H9 (cell line): ENCODE data around the gene RLBP1. TPM values are rescaled to one million over a fixed set of nuclear protein-coding genes. Genes with fewer than 3 reads are reported as not detected.

Experiments used
- DNase-seq: peaks from one replicate; pipeline ENCODE4 v3.0.0-alpha.2; 2017
- H2AFZ ChIP-seq: one replicate; pipeline ENCODE4 v1.6.1; 2013; ENCODE audit warnings: mild to moderate bottlenecking, low read length, control low read depth, moderate library complexity
- H2AK5ac ChIP-seq: 2 replicates; pipeline ENCODE4 v1.6.1; 2013; ENCODE audit warnings: low read length, control low read depth, mixed read lengths; ENCODE audit not compliant: insufficient read length
- H2BK120ac ChIP-seq: one replicate; pipeline ENCODE4 v1.6.1; 2013; ENCODE audit warnings: low read depth, mild to moderate bottlenecking, low read length, control low read depth, inconsistent platforms; ENCODE audit not compliant: poor library complexity, severe bottlenecking
- H2BK12ac ChIP-seq: 2 replicates; pipeline ENCODE4 v1.6.1; 2013; ENCODE audit warnings: low read length, control low read depth, mixed read lengths, low read depth; ENCODE audit not compliant: insufficient read length
- H2BK15ac ChIP-seq: 2 replicates; pipeline ENCODE4 v1.6.1; 2013; ENCODE audit warnings: low read depth, low read length, control low read depth
- H2BK20ac ChIP-seq: one replicate; pipeline ENCODE4 v1.6.1; 2013; ENCODE audit warnings: low read depth, mild to moderate bottlenecking, low read length, control low read depth, inconsistent platforms; ENCODE audit not compliant: poor library complexity, severe bottlenecking
- H2BK5ac ChIP-seq: 2 replicates; pipeline ENCODE4 v1.6.1; 2013; ENCODE audit warnings: low read length, control low read depth, mixed read lengths; ENCODE audit not compliant: insufficient read length
- H3K14ac ChIP-seq: 2 replicates; pipeline ENCODE4 v1.6.1; 2013; ENCODE audit warnings: low read length, control low read depth; ENCODE audit not compliant: insufficient read depth
- H3K18ac ChIP-seq: 2 replicates; pipeline ENCODE4 v1.6.1; 2013; ENCODE audit warnings: low read depth, mild to moderate bottlenecking, mixed read lengths, low read length, control low read depth; ENCODE audit not compliant: insufficient read length
- H3K23ac ChIP-seq: 2 replicates; pipeline ENCODE4 v1.6.1; 2013; ENCODE audit warnings: low read length, control low read depth, mixed read lengths, low read depth; ENCODE audit not compliant: insufficient read length
- H3K23me2 ChIP-seq: 2 replicates; pipeline ENCODE4 v1.6.1; 2013; ENCODE audit warnings: low read depth, mild to moderate bottlenecking, mixed read lengths, low read length, control low read depth; ENCODE audit not compliant: insufficient read length, poor library complexity, severe bottlenecking
- H3K27ac ChIP-seq: 2 replicates; pipeline ENCODE4 v1.5.1; 2013; ENCODE audit warnings: low read length, control low read depth, mixed read lengths, low read depth; ENCODE audit not compliant: insufficient read length
- H3K27me3 ChIP-seq: 2 replicates; pipeline ENCODE4 v1.6.1; 2013; ENCODE audit warnings: low read length, control low read depth, inconsistent platforms; ENCODE audit not compliant: insufficient read depth
- H3K4ac ChIP-seq: 2 replicates; pipeline ENCODE4 v1.6.1; 2013; ENCODE audit warnings: low read depth, mild to moderate bottlenecking, control low read depth, inconsistent platforms, low read length, moderate library complexity
- H3K4me1 ChIP-seq: 2 replicates; pipeline ENCODE4 v1.6.1; 2013; ENCODE audit warnings: low read length, control low read depth, inconsistent platforms; ENCODE audit not compliant: insufficient read depth
- H3K4me2 ChIP-seq: 2 replicates; pipeline ENCODE4 v1.6.1; 2013; ENCODE audit warnings: low read length, control low read depth, mixed read lengths; ENCODE audit not compliant: insufficient read length, insufficient read depth
- H3K56ac ChIP-seq: 2 replicates; pipeline ENCODE4 v1.6.1; 2013; ENCODE audit warnings: low read depth, mild to moderate bottlenecking, mixed read lengths, low read length, control low read depth; ENCODE audit not compliant: insufficient read length
- H3K79me1 ChIP-seq: 2 replicates; pipeline ENCODE4 v1.6.1; 2013; ENCODE audit warnings: low read depth, mild to moderate bottlenecking, moderate library complexity, low read length, control low read depth, inconsistent platforms; ENCODE audit not compliant: insufficient read depth, poor library complexity, severe bottlenecking
- H3K79me2 ChIP-seq: 2 replicates; pipeline ENCODE4 v1.6.1; 2013; ENCODE audit warnings: low read length, control low read depth, inconsistent platforms; ENCODE audit not compliant: insufficient read depth
- H3K9ac ChIP-seq: 2 replicates; pipeline ENCODE4 v1.6.1; 2013; ENCODE audit warnings: low read length, control low read depth, mixed read lengths; ENCODE audit not compliant: insufficient read length; ENCODE audit errors: extremely low read depth
- H3K9me3 ChIP-seq: one replicate; pipeline ENCODE4 v1.6.1; 2013; ENCODE audit warnings: low read depth, low read length, inconsistent platforms; ENCODE audit not compliant: control insufficient read depth
- H3T11ph ChIP-seq: one replicate; pipeline ENCODE4 v1.6.1; 2013; ENCODE audit warnings: mild to moderate bottlenecking, low read length, control low read depth, inconsistent platforms
- H4K20me1 ChIP-seq: one replicate; pipeline ENCODE4 v1.6.1; 2013; ENCODE audit not compliant: control insufficient read depth, insufficient read length, insufficient read depth
- H4K5ac ChIP-seq: 2 replicates; pipeline ENCODE4 v1.6.1; 2013; ENCODE audit warnings: low read depth, mild to moderate bottlenecking, mixed read lengths, low read length, control low read depth; ENCODE audit not compliant: insufficient read length
- H4K8ac ChIP-seq: replicated peaks from 2 replicates; pipeline ENCODE4 v1.6.1; 2013; ENCODE audit warnings: low read length, control low read depth, mixed read lengths, low read depth; ENCODE audit not compliant: insufficient read length
- H4K91ac ChIP-seq: 2 replicates; pipeline ENCODE4 v1.6.1; 2013; ENCODE audit warnings: low read depth, mild to moderate bottlenecking, moderate library complexity, mixed read lengths, low read length, control low read depth; ENCODE audit not compliant: insufficient read length
- H3K27ac Mint-ChIP-seq, 3 experiments: 2 replicates in 2 of 3; 3 replicates in 1 of 3; pipeline ENCODE4 v1.8.0; 2020 to 2021; ENCODE audit warnings: mixed read lengths in 3 of 3, mild to moderate bottlenecking in 1 of 3, moderate library complexity in 1 of 3
- H3K27me3 Mint-ChIP-seq: 2 replicates; pipeline ENCODE4 v1.8.0; 2021; ENCODE audit warnings: low read depth, mild to moderate bottlenecking, moderate library complexity, mixed read lengths
- H3K36me3 Mint-ChIP-seq, 3 experiments: 2 replicates in 2 of 3; 3 replicates in 1 of 3; pipeline ENCODE4 v1.8.0; 2020 to 2021; ENCODE audit warnings: low read depth in 3 of 3, mixed read lengths in 3 of 3; ENCODE audit not compliant: insufficient read depth in 1 of 3
- H3K4me1 Mint-ChIP-seq, 2 experiments: 2 replicates each; pipeline ENCODE4 v1.8.0; 2020; ENCODE audit warnings: mixed read lengths in 2 of 2
- H3K4me3 Mint-ChIP-seq, 2 experiments: 2 replicates in 1 of 2; 3 replicates in 1 of 2; pipeline ENCODE4 v1.8.0; 2020 to 2021; ENCODE audit warnings: mild to moderate bottlenecking in 2 of 2, mixed read lengths in 2 of 2, moderate library complexity in 1 of 2
- H3K9me3 Mint-ChIP-seq, 2 experiments: 2 replicates in 1 of 2; 3 replicates in 1 of 2; pipeline ENCODE4 v1.8.0; 2020; ENCODE audit warnings: mild to moderate bottlenecking in 2 of 2, mixed read lengths in 2 of 2, moderate library complexity in 1 of 2
- CTCF ChIP-seq: fragments of 200-600 bp; sonication (generic); conservative IDR thresholded peaks from 3 replicates; pipeline ENCODE4 v1.8.0; 2021; ENCODE audit warnings: antibody characterized with exemption, mild to moderate bottlenecking
- WGBS: extraction: QIAGEN DNeasy Blood & Tissue Kit; methylation state at CpG from one replicate; pipeline ENCODE4 v1.1.7; 2013; ENCODE audit warnings: missing lambda C conversion rate, low lambda C conversion rate, mixed read lengths; ENCODE audit not compliant: insufficient read length; ENCODE audit errors: extremely low coverage; 5-methylcytosine and 5-hydroxymethylcytosine counted together
- total RNA-seq: library from RNA; stranded (reverse); gene quantifications from 2 replicates; pipeline ENCODE4 v1.2.1, GENCODE V29; 2021

The RLBP1 gene
- total RNA-seq, 1 experiment from 2014 or later = not detected

GRCh38 chr15:89179966-89180875 is 41.2 kb downstream of the RLBP1 start:
- H3K14ac ChIP-seq = no peak overlapping the region
- no peaks in the 10 kb centered on the region for H3K79me2 ChIP-seq
- no peak overlapping the region for H3K56ac ChIP-seq
- no peak overlapping the region for H3K27ac ChIP-seq
- no peaks in the 10 kb centered on the region for H3K79me1 ChIP-seq
- H3K18ac ChIP-seq = no peak overlapping the region
- H3K9me3 Mint-ChIP-seq = no peaks in the 10 kb centered on the region
- no peaks in the 10 kb centered on the region for H3K27me3 Mint-ChIP-seq
- no peaks in the 10 kb centered on the region; a peak in 1 of 7 replicates for H3K36me3 Mint-ChIP-seq
- TF ChIP-seq CTCF = no peak
- no peak overlapping the region for H3K4me2 ChIP-seq
- no peak overlapping the region for H3K4ac ChIP-seq
- H3T11ph ChIP-seq = no peak overlapping the region
- no peak overlapping the region for H2BK15ac ChIP-seq
- H3K4me1 ChIP-seq = no peaks in the 10 kb centered on the region
- no peaks in the 10 kb centered on the region for H3K23me2 ChIP-seq
- H3K9me3 ChIP-seq = no peaks in the 10 kb centered on the region
- H3K23ac ChIP-seq = no peak overlapping the region
- H3K27ac Mint-ChIP-seq = peak overlapping the region in 1 of 3 experiments; percentile 71; a peak in 1 of 7 replicates
- peaks cover 3 to 4% of the 10 kb centered on the region in 2 experiments; a peak in 3 of 4 replicates for H3K4me1 Mint-ChIP-seq
- no peak overlapping the region for H3K4me3 Mint-ChIP-seq
- no CpG with 5 or more reads among the region's 5 CpGs for WGBS
- no peaks in the 10 kb centered on the region for H3K27me3 ChIP-seq
- no peak for DNase-seq
- no peak overlapping the region for H2BK5ac ChIP-seq
- no peak overlapping the region for H2AFZ ChIP-seq
- H4K20me1 ChIP-seq = no peaks in the 10 kb centered on the region
- H4K5ac ChIP-seq = no peak overlapping the region
- H2BK12ac ChIP-seq = no peak overlapping the region
- H2BK20ac ChIP-seq = no peak overlapping the region
- no peak overlapping the region for H4K91ac ChIP-seq
- no peak overlapping the region for H2BK120ac ChIP-seq
- no peak overlapping the region for H4K8ac ChIP-seq
- no peak overlapping the region for H2AK5ac ChIP-seq
- H3K9ac ChIP-seq = no peak overlapping the region
